H1 (cell line): ENCODE measurements around the gene GGCX.

Source experiments
- CEBPB ChIP-seq: IDR thresholded peaks from 2 replicates; pipeline ENCODE4 v1.6.1; 2012; ENCODE audit warnings: low read depth, low read length
- CHD1 ChIP-seq: IDR thresholded peaks from 2 replicates; pipeline ENCODE4 v1.6.1; 2012; ENCODE audit warnings: low read depth, low read length, improper control_type of control experiment
- FOSL1 ChIP-seq: IDR thresholded peaks from 2 replicates; pipeline ENCODE4 v1.6.1; 2011; ENCODE audit warnings: mild to moderate bottlenecking, low read depth, low read length, moderate library complexity; ENCODE audit not compliant: insufficient read depth
- PHF8 ChIP-seq: fragments of 200-600 bp; sonication (generic); conservative IDR thresholded peaks from 2 replicates; pipeline ENCODE4 v1.7.1; 2012; ENCODE audit warnings: low read depth, mild to moderate bottlenecking, inconsistent platforms, low read length, moderate library complexity
- POLR2A ChIP-seq, 2 experiments: IDR thresholded peaks; 1 replicate in 1 of 2; 2 replicates in 1 of 2; pipeline ENCODE4 v1.6.1; 2011; ENCODE audit warnings: low read depth in 2 of 2, low read length in 2 of 2, mild to moderate bottlenecking in 2 of 2; ENCODE audit errors: control extremely low read depth in 1 of 2
- SIN3A ChIP-seq, 2 experiments: IDR thresholded peaks in 1 of 2; conservative IDR thresholded peaks in 1 of 2; 2 replicates each; pipeline ENCODE4 v1.6.1; 2011 to 2012; ENCODE audit warnings: low read length in 2 of 2, improper control_type of control experiment in 1 of 2, low read depth in 1 of 2, mild to moderate bottlenecking in 1 of 2
- ZNF274 ChIP-seq: IDR thresholded peaks from 2 replicates; pipeline ENCODE4 v1.7.0; 2012; ENCODE audit warnings: low read length, borderline replicate concordance; ENCODE audit errors: extremely low read depth
- TF ChIP-seq, protein P1 (sequence below), 3 experiments: IDR thresholded peaks; 1 replicate in 2 of 3; 2 replicates in 1 of 3; pipeline versions ENCODE4 v1.5.1 to v1.6.1; 2011; ENCODE audit warnings: low read length in 3 of 3, mild to moderate bottlenecking in 3 of 3, inconsistent platforms in 2 of 3, low read depth in 1 of 3, moderate library complexity in 1 of 3; ENCODE audit not compliant: insufficient read depth in 1 of 3; ENCODE audit errors: control extremely low read depth in 1 of 3

DNA sequence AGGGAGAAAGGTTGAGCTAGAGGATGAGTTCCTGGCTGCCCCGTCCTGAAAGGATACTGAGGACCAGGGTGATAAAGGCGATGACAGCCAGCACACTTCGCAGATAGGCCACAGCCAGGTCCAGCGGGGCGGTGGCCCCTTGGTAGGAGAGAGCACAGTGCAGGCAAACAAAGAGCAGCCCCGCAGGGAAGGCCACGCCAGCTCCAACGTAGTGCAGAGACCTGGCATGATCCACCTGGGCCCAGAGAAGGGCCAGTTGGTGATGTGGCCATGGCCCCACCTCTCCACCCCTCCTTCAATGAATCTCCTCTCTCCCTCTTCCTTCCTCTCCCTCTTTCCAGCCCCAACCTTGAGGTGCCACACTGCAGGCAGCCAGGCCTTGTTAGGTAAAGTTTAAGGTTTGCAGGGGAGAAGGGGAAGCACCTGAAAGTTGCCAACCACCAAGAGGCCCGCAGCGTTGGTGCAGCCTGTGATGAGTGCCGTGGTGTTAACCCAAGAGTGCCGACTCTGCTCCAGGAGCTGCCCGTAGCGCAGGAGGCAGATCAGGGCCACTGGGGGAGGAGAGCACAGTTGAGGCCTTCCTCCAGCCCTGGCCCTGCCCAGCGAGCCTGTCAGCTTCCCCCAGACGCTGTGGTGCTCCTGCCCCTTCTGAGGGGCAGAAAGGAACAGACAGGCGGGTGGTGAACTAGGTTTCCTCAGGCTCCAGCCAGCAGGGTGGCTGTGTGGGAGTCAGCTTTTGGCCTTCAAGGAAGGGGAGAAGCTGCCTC, 38.4 kb upstream of the GGCX start:
- TF ChIP-seq SIN3A (conservative IDR thresholded peaks at IDR 0.05 in 1 of 2, IDR thresholded peaks at IDR 0.05 in 1 of 2; ENCODE audit: low read depth in 1 of 2, low read length in 2 of 2) (no peak), ZNF274 (no peak), CEBPB (no peak), POLR2A (IDR thresholded peaks at IDR 0.05; ENCODE audit: control extremely low read depth in 1 of 2, low read depth in 2 of 2, low read length in 2 of 2) (no peak), FOSL1 (no peak), CHD1 (no peak), PHF8 (no peak)
- TF ChIP-seq, protein P1, sequence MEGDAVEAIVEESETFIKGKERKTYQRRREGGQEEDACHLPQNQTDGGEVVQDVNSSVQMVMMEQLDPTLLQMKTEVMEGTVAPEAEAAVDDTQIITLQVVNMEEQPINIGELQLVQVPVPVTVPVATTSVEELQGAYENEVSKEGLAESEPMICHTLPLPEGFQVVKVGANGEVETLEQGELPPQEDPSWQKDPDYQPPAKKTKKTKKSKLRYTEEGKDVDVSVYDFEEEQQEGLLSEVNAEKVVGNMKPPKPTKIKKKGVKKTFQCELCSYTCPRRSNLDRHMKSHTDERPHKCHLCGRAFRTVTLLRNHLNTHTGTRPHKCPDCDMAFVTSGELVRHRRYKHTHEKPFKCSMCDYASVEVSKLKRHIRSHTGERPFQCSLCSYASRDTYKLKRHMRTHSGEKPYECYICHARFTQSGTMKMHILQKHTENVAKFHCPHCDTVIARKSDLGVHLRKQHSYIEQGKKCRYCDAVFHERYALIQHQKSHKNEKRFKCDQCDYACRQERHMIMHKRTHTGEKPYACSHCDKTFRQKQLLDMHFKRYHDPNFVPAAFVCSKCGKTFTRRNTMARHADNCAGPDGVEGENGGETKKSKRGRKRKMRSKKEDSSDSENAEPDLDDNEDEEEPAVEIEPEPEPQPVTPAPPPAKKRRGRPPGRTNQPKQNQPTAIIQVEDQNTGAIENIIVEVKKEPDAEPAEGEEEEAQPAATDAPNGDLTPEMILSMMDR (IDR thresholded peaks at IDR 0.05; ENCODE audit: control extremely low read depth in 1 of 3, insufficient read depth in 1 of 3, low read depth in 1 of 3, low read length in 3 of 3) = no peak
